ENCODE measurements around the gene CCDC73.

DNA sequence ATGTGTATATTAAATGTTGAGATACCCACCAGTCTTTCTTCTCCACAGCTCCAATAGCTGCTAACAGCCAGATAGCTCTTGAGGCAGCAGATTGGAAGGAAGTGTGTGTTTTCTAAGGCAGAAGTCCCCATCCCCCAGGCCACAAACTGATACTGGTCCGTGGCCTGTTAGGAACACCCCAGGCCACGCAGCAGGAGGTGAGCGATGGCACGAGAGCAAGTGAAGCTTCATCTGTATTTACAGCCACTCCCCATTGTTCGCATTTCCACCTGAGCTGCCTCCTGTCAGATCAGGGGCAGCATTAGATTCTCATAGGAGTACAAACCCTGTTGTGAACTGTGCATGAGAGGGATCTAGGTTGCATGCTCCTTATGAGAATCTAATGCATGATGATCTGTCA lies 12.7 kb downstream of the CCDC73 start:
- TF ChIP-seq POLR2A (IDR thresholded peaks at IDR 0.05; ENCODE audit: low read depth, low read length) (no peak), POLR2AphosphoS5 (IDR thresholded peaks at IDR 0.05; ENCODE audit: low read depth, low read length) (no peak)
